ENCODE results near the gene PKHD1.

DNA sequence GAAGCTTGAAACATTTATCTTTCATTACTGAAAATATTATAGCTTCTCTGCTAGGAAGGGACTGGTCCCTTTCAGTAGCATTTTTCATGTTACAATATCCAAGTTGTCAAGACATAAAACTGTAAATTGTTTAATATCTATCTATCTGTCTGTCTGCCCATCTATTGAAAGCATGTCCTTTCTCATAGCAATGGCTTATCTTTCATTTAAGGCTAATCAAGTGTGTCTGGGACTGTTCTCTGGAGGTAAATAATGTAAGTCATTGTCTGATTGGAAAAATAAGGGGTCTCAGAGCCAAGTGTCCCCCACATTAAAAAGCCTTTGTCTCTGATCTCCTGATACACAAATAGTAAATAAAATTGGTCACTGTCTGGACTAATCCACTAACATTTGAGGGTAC lies 135.5 kb downstream of the PKHD1 start:
- no peak for TF ChIP-seq GATA2 (IDR thresholded peaks at IDR 0.05; ENCODE audit: low read depth, low read length)
- no peak for TF ChIP-seq GATA3 (IDR thresholded peaks at IDR 0.05; ENCODE audit: low read depth, low read length)

Measured in SH-SY5Y (cell line).